Stimulated activated CD8-positive, alpha-beta memory T cell treated with anti-CD3 and anti-CD28 coated beads, Interleukin-12 subunit alpha, Interleukin-12 subunit beta, amount 100 ng/mL, for 1 hour (primary cell): Measurements from ENCODE around the gene PRR29.
"Not testable (repeated sequence)": the region's sequence is repeated elsewhere in the genome, so short reads cannot be mapped to it uniquely, and the experiment has no call there.

Source experiments
- DNase-seq: peaks from one replicate; pipeline ENCODE4 v3.0.0-alpha.2; 2020; ENCODE audit warnings: low read depth

PRR29 gene

DNA sequence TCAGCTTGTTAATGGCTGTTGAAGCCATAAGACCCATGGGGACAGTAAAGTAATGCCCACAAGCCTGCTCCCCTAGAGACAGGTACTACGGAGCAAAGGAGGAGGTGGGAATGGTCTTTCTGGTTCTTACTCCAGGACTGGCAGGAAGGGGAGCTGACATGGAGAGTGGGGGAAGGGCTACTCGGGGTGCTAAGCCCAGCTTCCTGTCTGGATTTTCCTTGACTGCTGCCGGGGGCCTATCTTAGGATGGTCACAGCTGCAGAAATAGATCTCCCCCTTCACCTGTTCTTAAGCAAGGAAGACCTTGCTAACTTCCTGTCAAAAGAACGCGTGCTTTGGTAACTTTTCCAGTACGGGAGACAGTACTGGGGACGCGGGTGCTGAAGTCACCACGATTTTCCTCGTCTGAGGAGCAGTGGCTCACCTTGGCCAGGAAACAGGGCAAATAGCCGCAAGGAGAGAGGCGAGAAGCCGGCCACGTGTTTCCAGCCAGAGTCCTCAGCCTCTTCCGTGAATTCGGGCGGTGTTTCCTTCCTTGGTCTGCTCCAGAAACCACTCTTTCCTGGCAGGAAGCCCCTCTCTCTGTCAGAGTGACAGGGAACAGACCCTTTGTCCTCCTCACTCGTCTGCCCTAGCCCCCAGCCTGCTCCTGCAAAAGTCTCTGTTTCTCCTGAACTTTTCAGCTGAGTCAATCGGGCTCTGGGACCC, 656 bp upstream of the PRR29 start:
- DNase-seq = no peak

DNA sequence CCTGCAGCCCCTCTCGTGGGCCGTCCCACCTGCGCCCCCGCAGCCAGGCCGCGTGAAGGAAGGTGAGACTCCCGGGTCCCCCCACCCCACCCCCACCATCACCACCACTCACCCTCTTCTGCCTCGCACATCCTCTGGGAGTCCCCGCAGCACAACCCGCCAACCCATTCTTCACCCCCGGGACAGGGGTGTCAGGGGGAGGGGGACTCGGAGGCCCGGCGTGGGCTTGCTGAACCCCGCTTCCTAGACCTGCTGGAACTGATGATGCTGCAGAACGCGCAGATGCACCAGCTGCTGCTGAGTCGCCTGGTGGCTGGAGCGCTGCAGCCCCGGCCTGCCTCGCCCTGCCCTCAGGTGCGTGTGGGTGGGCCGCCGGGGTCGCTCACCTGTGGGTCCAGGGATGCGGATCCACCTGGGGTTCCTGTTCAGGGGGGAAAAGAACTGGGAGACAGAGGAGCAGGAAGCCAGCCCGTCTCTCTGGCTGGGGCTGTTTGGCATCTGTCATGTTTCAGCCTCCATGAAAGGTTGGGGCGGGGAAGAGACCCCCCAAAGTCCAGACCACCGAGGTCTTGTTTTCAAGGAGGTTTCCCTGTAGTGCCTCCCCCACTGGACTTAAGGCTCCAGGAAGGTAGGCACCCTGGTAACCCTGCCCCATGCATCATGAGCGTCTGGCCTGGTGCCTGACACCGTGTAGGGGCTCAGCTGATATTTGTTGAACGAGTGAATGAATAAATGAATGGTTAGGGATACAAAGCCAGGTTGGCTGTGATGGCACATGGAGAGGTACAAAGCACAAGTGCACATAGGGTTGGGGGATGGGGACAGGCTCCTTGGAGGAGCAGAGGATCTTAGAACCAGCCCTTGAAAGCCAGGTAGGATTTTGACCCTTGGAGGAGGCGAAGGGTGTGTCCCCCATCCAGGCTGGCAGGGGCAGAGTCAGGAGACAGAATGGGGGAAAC, 849 bp downstream of the PRR29 start:
- no peak for DNase-seq

DNA sequence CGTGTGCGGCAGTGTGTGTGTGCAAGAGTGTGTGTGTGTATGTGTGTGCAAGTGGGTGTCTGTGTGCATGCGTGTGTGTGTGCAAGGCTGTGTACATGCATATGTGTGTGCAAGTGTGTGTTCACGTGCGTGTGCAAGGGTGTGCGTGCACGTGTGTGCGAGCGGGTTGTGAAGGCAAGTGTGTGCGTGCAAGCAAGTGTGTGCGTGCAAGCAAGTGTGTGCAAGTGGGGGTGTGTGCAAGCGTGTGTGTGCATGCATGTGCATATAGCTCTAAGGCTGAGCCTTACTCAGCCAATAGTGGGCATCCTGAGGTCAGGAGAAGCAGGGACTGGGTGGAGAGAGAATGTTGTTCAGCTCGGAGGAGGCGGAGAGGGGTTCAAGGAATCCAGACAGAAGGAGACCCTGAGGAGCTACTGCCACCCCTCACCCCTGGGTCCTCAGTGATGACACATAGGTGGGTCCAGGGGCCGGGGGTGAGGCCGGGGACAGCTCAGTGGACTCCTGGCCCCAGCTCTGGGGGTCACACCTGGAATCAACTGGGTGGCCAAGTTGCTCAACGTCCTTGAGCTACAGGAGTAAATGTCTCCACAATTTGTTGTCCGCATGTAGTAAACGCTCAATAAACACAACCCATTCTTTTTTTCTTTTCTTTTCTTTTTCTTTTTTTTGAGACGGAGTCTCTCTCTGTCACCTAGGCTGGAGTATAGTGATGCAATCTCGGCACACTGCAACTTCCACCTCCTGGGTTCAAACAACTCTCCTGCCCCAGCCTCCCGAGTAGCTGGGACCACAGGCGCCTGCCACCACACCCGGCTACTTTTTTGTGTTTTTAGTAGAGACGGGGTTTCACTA, 1.8 kb downstream of the PRR29 start:
- no peak for DNase-seq

DNA sequence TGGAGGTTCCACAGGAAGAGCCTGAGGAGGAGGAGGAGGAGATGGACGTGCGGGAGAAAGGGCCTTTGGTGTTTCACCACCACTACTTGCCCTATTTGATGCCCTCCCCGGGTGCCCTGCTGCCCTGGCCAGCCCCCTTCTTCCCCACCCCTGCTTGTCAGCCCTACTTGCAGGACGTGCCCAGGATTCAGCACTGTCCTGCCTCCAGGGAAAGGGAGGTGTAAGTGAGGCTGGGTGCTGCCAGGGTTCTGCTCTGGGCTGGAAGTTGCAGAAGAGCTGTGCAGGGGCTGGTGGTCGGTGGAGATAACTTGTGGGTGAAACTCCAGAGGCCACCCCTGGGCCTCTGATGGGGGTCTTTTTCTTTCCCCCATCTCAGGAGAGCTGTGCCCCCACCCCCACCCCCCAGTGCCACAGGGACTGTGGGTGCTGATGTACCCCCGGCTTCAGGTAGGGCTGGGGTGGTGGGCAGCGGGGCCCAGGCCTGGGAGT, 3.0 kb downstream of the PRR29 start:
- no peak for DNase-seq

DNA sequence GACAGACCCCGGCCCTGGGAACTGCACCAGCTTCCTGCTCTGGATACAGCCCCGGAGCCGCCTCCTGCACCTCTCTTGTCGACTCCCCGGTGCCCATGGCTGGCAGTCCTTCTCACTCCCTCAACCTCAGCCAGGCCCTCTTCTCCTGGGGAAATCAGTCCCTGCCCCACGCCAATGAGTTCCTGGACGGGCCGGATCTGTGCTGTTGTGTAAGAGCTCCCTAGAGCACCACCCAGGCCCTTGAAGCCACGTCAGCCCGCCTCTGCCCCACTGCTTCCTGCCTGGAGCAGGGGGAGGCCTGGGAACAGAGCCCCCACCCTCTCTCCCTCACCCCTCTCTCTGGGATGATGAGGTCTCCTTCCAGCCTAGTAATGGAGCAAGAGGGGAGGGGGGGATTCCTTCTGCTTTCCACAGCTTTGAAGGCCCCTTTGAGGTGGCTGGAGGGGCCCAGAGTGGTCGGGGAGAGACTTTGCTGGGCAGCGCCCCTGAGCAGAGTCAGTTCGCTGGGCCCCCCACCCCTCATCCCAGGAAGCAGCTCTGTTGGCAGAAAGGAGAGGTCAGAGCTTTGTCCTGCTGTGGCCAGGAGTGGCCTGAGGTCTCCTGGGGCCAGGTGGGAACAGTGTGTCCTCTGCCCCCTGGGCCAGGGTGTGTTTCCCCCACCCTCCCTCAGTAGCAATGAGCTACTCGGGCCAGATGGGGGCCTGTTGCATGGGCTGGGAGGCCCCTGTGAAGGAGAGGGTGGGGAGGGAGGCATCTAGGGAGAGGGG, 3.8 kb downstream of the PRR29 start:
- no peak for DNase-seq

- no peak for DNase-seq
These were observed 4.7 kb downstream of the PRR29 start for GRCh38 chr17:64002658-64003525.

DNA sequence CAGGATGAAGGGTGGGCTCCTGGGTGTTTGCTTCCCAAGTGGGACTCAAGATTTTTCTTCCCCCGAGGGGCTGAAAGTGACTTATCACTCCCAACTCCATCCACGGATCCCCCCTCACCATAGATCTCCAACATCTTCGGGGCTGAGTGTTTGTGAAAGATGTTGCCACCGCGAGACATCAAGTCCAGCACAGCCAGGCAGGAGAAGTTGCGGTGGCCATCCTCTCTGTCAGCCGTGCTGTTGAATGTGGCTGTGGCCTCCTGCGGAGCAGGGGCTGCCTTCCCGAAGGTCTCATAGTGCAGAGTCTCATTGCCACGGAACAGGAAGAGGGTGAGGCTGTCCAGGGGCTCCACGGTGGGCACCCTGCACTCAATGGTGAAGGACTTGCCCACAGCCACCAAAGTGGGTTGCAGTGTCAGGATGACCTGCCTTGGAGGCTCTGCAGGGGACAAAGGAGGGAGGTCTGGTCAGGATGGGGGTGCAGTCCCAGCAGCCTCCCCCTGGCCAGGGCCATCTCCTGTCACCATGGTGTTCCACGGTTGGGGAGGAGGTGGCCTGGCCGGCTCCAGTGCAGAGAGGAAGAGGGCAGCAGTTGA, 5.5 kb downstream of the PRR29 start:
- no peak for DNase-seq

GRCh38 chr17:64004218-64004770, 6.1 kb downstream of the PRR29 start:
- DNase-seq = no peak

DNA sequence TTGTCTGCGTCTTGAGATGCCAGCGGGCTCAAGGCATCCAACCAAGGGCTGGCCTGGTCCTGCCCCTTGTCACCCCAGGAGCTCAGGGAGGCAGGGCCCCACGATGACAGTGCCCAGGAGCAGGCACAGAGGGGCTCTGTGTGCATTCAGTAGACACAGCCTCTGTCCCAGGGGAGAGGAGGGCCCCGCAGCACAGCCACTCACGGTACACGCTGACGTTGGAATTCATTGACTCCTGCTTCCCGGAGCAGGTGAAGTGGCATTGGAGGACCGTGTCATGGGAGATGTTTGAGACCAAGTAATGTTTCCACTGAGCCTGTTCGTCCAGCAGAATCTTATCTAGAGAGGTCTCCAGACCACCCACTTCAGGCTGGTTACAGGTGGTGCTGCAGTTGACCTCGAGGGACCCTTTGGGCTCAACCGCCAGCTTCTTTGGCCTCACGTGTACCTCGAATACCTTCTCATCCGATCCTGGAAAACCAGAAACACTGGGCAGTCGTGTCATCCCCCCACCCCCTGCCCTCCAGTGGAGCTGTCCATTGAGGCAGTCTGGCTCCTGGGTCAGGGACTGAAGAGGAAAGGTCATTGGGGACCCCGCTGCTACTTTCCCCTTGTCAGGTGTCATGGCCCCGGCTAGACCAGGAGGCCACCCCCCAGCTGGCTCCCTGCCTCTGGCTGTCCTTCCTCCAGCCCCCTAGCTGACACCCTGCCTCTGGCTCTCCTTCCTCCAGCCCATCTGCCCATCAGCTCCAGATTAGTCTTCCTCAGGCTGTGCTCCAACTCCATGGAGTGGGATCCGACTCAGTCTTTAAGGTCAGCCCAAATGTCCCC, 7.0 kb downstream of the PRR29 start:
- DNase-seq = no peak

DNA sequence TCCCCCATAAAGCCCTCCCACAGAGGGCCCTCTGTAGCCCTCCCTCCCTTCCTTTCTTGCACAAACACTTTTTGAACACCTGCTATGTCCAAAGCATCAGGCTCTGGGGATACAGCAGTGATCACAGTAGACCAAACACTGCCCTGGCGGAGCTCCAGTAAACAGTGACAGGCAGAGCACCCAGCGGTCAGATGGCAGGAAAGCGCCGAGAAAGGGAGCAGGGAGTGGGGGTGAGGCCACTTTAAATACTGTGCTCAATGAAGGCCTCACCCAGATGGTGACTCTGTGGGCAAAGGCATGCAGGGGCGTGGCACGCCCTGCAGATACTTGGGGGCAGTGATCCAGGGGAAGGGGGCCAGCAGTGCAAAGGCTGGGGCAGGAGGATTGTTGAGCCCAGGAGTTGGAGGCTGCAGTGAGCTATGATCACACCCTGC, 7.6 kb downstream of the PRR29 start:
- no peak for DNase-seq

- DNase-seq = no peak
These were observed 8.4 kb downstream of the PRR29 start for GRCh38 chr17:64006361-64007088.

- not testable (repeated sequence) for DNase-seq
These were observed 9.1 kb downstream of the PRR29 start for GRCh38 chr17:64007089-64007837.

DNA sequence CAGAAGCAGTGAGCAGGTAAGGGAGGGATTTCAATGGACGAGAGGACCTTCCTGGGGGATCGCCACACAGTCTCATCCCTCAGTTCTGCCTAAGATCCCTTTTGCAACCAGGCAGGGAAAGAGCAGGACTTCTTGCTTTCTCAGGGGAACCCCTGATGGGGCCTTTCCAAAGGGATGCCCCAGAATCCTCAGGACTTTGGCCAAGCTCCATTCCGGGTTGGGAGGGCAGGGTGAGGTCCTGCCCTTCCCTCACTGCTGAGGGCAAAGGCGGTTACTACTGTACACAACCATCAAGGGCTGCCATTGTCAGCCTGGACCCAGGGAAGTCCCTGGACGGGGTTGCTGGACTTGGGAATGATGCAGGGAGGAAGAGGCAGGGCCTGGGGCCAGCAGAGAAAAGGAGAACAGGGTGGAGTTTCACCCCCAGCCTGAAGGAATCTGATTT, 9.7 kb downstream of the PRR29 start:
- no peak for DNase-seq

DNA sequence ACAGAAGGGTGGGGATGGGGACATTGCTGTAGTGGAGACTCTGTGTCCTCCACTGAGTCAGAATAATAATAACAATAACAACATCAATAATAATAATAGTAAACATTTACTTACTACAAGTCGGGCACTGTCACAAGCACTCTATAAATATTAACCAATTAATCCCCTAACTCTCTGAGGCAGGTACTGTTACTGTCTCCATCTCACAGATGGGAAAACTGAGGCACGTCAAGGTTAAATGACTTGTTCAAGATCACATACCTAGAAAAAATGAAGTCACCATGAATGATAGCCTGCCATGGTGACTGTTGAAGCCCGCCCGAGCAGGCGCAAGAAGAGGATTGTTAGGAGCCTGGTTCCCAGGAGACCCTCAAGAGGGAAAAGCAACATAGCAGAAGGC, 10.2 kb downstream of the PRR29 start:
- no peak for DNase-seq

GRCh38 chr17:64008830-64009229, 10.7 kb downstream of the PRR29 start:
- no peak for DNase-seq

DNA sequence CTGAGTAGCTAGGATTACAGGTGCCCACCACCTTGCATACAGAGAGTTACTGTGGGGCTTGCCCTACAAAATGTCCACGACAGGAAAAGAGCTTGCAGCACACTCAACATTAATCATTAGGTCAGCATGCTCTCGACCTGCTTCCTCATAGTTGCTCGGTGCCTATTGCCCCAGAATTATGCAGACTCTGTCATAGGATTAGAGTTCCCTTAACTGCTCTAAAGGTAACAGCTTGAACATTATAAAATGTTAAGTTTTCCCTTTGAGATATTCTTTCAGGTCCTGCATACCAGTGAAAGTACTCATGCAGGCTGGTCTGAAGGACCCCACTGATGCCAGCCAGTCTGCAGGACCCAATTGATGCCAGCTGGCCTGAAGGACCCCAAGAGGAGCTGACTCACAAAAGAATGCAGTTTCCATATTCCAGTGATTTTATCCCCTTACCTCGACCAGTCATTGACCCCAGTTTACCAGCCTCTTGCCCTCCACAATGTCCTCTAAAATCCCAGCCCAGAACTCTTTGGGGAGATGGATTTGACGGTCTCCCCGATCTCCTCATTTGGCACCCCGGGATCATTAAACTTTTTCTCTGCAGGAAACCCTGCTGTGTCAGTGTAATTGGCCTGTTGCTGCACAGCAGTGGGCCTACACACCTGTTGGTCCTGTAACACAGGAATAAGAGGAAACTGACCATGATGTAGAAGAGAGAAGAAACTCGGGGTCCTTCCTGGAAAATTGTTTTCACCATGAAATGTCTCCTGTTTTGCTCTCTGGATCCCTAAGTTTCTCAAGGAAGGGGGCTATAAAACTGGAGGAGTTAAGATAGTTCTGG, 11.6 kb downstream of the PRR29 start:
- DNase-seq = no peak
